Fibroblast of pulmonary artery (primary cell): Measurements from ENCODE around the gene NR1I2.

Source experiments
- DNase-seq: peaks from one replicate; pipeline ENCODE4 v3.0.0-alpha.2; 2010; ENCODE audit warnings: low read depth
- H3K4me3 ChIP-seq: replicated peaks from 2 replicates; pipeline ENCODE4 v1.5.1; 2011; ENCODE audit warnings: low read depth, mild to moderate bottlenecking, control low read depth, low read length, moderate library complexity
- TF ChIP-seq, protein P1 (sequence below): IDR thresholded peaks from 2 replicates; pipeline ENCODE4 v1.5.1; 2011; ENCODE audit warnings: mild to moderate bottlenecking, control low read depth, low read length, inconsistent platforms; ENCODE audit errors: missing control alignments

Gene NR1I2

DNA sequence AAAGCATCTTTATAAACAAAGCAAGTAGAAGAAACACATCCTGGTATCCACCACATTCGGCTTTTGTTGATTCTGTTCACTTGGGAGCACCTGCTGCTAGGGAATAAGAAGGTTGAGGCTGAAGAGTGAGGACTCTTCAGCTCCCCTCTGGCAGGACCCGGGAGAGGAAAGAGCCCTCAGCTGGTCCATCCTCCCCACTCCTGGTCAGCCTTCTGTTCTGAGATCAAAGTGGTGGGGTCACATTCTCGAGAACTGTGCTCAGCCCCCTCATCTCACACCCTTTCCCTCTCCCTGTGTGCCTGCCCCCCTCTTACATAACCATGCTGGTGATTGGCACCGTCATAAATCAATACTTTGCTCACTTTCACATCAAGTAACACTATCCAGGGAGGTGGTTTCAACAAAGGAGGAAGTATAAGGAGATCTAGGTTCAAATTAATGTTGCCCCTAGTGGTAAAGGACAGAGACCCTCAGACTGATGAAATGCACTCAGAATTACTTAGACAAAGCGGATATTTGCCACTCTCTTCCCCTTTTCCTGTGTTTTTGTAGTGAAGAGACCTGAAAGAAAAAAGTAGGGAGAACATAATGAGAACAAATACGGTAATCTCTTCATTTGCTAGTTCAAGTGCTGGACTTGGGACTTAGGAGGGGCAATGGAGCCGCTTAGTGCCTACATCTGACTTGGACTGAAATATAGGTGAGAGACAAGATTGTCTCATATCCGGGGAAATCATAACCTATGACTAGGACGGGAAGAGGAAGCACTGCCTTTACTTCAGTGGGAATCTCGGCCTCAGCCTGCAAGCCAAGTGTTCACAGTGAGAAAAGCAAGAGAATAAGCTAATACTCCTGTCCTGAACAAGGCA, at the start of gene NR1I2:
Gene NR1I2, plus strand, starts transcription at position 772 of the 869 bp plus-strand sequence.
- TF ChIP-seq, protein P1, sequence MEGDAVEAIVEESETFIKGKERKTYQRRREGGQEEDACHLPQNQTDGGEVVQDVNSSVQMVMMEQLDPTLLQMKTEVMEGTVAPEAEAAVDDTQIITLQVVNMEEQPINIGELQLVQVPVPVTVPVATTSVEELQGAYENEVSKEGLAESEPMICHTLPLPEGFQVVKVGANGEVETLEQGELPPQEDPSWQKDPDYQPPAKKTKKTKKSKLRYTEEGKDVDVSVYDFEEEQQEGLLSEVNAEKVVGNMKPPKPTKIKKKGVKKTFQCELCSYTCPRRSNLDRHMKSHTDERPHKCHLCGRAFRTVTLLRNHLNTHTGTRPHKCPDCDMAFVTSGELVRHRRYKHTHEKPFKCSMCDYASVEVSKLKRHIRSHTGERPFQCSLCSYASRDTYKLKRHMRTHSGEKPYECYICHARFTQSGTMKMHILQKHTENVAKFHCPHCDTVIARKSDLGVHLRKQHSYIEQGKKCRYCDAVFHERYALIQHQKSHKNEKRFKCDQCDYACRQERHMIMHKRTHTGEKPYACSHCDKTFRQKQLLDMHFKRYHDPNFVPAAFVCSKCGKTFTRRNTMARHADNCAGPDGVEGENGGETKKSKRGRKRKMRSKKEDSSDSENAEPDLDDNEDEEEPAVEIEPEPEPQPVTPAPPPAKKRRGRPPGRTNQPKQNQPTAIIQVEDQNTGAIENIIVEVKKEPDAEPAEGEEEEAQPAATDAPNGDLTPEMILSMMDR: no peak
- no peak within 1 kb of the TSS for H3K4me3 ChIP-seq
- no peak for DNase-seq

DNA sequence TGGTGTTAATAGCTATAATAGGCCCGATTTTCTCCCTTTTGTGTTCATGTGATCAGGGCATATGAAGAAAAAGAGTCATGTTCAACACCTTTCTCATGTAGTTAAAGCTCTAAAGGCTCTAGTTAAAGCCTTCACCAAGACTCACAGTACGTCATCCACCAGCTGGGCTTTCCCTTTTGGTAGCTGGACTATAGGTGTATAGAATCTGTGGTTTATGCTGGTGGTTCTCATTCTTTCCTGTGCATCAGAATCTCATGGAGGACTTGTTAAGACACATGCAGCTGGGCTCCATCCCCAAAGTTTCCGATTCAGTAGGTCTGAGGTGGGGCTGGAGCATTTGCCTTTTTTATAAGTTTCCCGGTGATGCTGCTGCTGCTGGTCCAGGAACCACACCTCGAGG, 48.1 kb upstream of the NR1I2 start:
- TF ChIP-seq, protein P1: no peak
- no peak for DNase-seq
- no peak overlapping the region for H3K4me3 ChIP-seq

DNA sequence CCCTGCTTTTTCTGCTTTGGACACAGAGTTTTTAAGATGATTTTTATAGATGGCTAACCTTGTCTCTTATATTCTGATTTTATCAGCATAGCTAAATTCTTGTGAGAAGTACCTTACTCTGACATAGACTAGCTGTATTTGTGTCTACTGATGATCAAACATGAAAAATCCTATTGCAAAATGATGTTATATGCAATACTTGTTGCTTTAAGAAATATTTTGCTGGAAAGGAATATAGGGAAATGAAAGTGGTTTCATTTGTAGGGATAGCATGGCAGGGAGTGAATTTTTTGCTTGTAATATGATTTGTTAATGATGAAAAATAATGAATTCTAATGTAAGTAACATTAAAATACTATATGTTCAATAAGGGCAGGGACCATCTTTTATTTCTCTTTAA, 43.2 kb upstream of the NR1I2 start:
- no peak for DNase-seq
- H3K4me3 ChIP-seq: no peak overlapping the region
- TF ChIP-seq, protein P1: no peak

GRCh38 chr3:119741657-119742590, 40.0 kb upstream of the NR1I2 start:
- TF ChIP-seq, protein P1: no peak
- no peak overlapping the region for H3K4me3 ChIP-seq
- no peak for DNase-seq

DNA sequence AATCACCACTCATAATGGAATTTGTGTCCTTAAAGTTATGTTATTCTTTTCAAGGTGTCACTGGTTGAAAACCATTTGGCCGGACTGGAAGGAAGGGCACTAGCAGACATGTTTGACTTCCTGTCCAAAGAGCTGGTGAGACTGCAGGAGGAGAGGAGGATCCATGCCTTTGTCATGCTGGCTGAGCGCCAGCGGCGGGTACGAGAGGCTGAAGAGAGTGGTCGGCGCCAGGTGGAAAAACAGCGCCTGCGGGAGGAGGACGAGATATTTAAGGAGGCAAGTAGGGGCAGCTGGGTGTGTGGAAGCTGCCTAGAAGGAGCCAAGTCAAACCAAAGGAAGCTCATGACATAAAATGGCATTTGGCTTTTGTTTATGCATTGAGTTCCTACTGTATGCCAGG, 38.0 kb upstream of the NR1I2 start:
- H3K4me3 ChIP-seq: no peak overlapping the region
- TF ChIP-seq, protein P1: no peak
- DNase-seq: no peak

DNA sequence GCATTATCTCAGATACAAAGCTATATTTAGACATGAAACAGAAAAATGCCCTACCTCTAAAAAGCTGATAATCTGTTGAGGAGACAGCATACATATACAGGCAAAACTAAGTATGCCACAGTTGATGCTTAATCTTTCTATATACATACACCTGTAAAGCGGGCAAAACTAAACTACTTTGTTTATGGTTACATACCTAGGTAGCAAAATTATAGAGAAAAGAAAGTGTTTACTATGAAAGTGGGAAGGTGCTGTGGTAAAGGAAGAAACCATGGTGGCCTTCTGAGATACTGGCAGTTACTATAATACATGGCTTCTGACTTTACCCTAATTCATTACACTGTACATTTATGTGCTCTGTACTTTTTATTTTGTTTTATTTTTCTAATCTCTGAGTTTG, 36.0 kb upstream of the NR1I2 start:
- DNase-seq: no peak
- no peak overlapping the region for H3K4me3 ChIP-seq
- TF ChIP-seq, protein P1: no peak
